ENCODE data around the gene ELMO2. TPM values are rescaled to one million over a fixed set of nuclear protein-coding genes. Genes with fewer than 3 reads are reported as not detected.

The ELMO2 gene
- total RNA-seq, 1 experiment from 2014 or later, result 28.4 TPM

- no peaks in the 10 kb centered on the region for H3K27me3 Mint-ChIP-seq (ENCODE audit: low read depth)
- H3K4me3 Mint-ChIP-seq, result no peak overlapping the region
- H3K27ac Mint-ChIP-seq, result peak overlapping the region; percentile 96
Observed at GRCh38 chr20:46350986-46351267, 55.5 kb downstream of the ELMO2 start.

More at GRCh38 chr20:46350986-46351267, 55.5 kb downstream of the ELMO2 start:
- Mint-ChIP-seq H3K36me3 (peaks cover 13% of the 10 kb centered on the region), H3K4me1 (peaks cover 36% of the 10 kb centered on the region), H3K9me3 (no peaks in the 10 kb centered on the region)
- no peak for ATAC-seq
- POLR2A ChIA-PET, result no interaction called here
- CTCF ChIA-PET, result interaction anchor here (3.8 to 5.2 kb wide), 2 partner anchors 45 to 220 kb away, joined by 99 to 118 read pairs; no protein-coding TSS in a partner anchor
- TF ChIP-seq ARID4B (CRISPR knock-in tag; IDR thresholded peaks at IDR 0.05; ENCODE audit: borderline replicate concordance) (no peak), TCF7 (CRISPR knock-in tag; IDR thresholded peaks at IDR 0.05; ENCODE audit: low read depth) (no peak), HMGXB4 (CRISPR knock-in tag; IDR thresholded peaks at IDR 0.05) (no peak), ZNF121 (CRISPR knock-in tag; IDR thresholded peaks at IDR 0.05) (no peak), GTF2I (CRISPR knock-in tag; conservative IDR thresholded peaks at IDR 0.05) (no peak), ZNF423 (CRISPR knock-in tag; IDR thresholded peaks at IDR 0.05) (no peak), MYBL2 (CRISPR knock-in tag; IDR thresholded peaks at IDR 0.05) (no peak), ESRRA (CRISPR knock-in tag; IDR thresholded peaks at IDR 0.05; ENCODE audit: borderline replicate concordance) (no peak), NFE2L1 (CRISPR knock-in tag; IDR thresholded peaks at IDR 0.05) (no peak), ERG (CRISPR knock-in tag; IDR thresholded peaks at IDR 0.05) (no peak), CDX4 (CRISPR knock-in tag; IDR thresholded peaks at IDR 0.05; ENCODE audit: borderline replicate concordance) (no peak), ZNF263 (CRISPR knock-in tag; IDR thresholded peaks at IDR 0.05; ENCODE audit: low read depth) (no peak)
- DNase-seq (ENCODE audit: low spot score), result no peak
